ENCODE results near the gene FDXR.

- TF ChIP-seq POLR2A (IDR thresholded peaks at IDR 0.05) (no peak), CTCF (IDR thresholded peaks at IDR 0.05) (no peak), EP300 (IDR thresholded peaks at IDR 0.05) (no peak)
These were observed 19.4 kb upstream of the FDXR start for GRCh38 chr17:74892013-74892841.
